HG03280 (cell line): ENCODE measurements around the gene PGAM4.
"Not testable (repeated sequence)": the region's sequence is repeated elsewhere in the genome, so short reads cannot be mapped to it uniquely, and the experiment has no call there.

Source experiments
- ATAC-seq: cut with Tn5 transposase; IDR thresholded peaks from one replicate; pipeline ENCODE4 v1.9.1; 2021; ENCODE audit warnings: mild to moderate bottlenecking, moderate library complexity; ENCODE audit not compliant: unreplicated experiment

The PGAM4 gene

GRCh38 chrX:77969538-77969937 lies at the start of gene PGAM4:
PGAM4 (minus strand) TSS chrX:77969638; CDS start chrX:77969638, 0 bp downstream.
- ATAC-seq, result no peak

GRCh38 chrX:78011846-78012245 lies 42.4 kb upstream of the PGAM4 start:
- ATAC-seq, result no peak

- no peak for ATAC-seq
These were observed 10.4 kb upstream of the PGAM4 start for GRCh38 chrX:77979870-77980269.

- ATAC-seq, result no peak
These were observed 8.1 kb upstream of the PGAM4 start for GRCh38 chrX:77977518-77977917.

GRCh38 chrX:77977095-77977494 lies 7.7 kb upstream of the PGAM4 start:
- no peak for ATAC-seq

GRCh38 chrX:77975755-77976154 lies 6.3 kb upstream of the PGAM4 start:
- ATAC-seq, result no peak

- ATAC-seq, result no peak
These were observed 1.8 kb downstream of the PGAM4 start for GRCh38 chrX:77967631-77968030.

GRCh38 chrX:77966361-77966760 lies 3.1 kb downstream of the PGAM4 start:
- ATAC-seq, result no peak

GRCh38 chrX:77962068-77962902 lies 7.2 kb downstream of the PGAM4 start:
- ATAC-seq, result no peak

- ATAC-seq, result no peak
These were observed 8.4 kb downstream of the PGAM4 start for GRCh38 chrX:77961063-77961462.

- ATAC-seq, result no peak
These were observed 8.9 kb downstream of the PGAM4 start for GRCh38 chrX:77960567-77960966.

- ATAC-seq, result no peak
These were observed 15.7 kb downstream of the PGAM4 start for GRCh38 chrX:77953708-77954107.

GRCh38 chrX:77953302-77953701 lies 16.1 kb downstream of the PGAM4 start:
- ATAC-seq, result no peak

- ATAC-seq, result no peak
These were observed 17.3 kb downstream of the PGAM4 start for GRCh38 chrX:77952173-77952572.

GRCh38 chrX:77949840-77950239 lies 19.6 kb downstream of the PGAM4 start:
- ATAC-seq, result no peak

GRCh38 chrX:77946571-77946970 lies 22.9 kb downstream of the PGAM4 start:
- ATAC-seq, result no peak

- ATAC-seq, result no peak
These were observed 23.4 kb downstream of the PGAM4 start for GRCh38 chrX:77945910-77946545.

GRCh38 chrX:77945031-77945430 lies 24.4 kb downstream of the PGAM4 start:
- ATAC-seq, result not testable (repeated sequence)

- ATAC-seq, result no peak
These were observed 31.3 kb downstream of the PGAM4 start for GRCh38 chrX:77938083-77938680.

- no peak for ATAC-seq
These were observed 32.1 kb downstream of the PGAM4 start for GRCh38 chrX:77937291-77937690.

- ATAC-seq, result no peak
These were observed 33.1 kb downstream of the PGAM4 start for GRCh38 chrX:77936299-77936698.

- no peak for ATAC-seq
These were observed 33.6 kb downstream of the PGAM4 start for GRCh38 chrX:77935886-77936285.
